ENCODE data around the gene TM4SF18. TPM values are rescaled to one million over a fixed set of nuclear protein-coding genes. Genes with fewer than 3 reads are reported as not detected.
A peak's percentile ranks its signal among the peaks of the same experiment; 100 is the strongest.

The TM4SF18 gene
- total RNA-seq, 1 donor from 2014 or later, result 13.4 TPM

GRCh38 chr3:149353581-149354184 lies 20.2 kb upstream of the TM4SF18 start:
- intact Hi-C loops (cut with DNase I), result no loop called here
- H3K4me3 ChIP-seq, result no peak overlapping the region
- TF ChIP-seq CTCF (IDR thresholded peaks at IDR 0.05), result no peak
- H3K27me3 ChIP-seq, result no peaks in the 10 kb centered on the region
- H3K4me1 ChIP-seq, result peaks cover 7% of the 10 kb centered on the region
- DNase-seq (no peak), ATAC-seq (no peak)
- no peaks in the 10 kb centered on the region for H3K36me3 ChIP-seq
- H3K27ac ChIP-seq, result peak overlapping the region; percentile 14
- no peaks in the 10 kb centered on the region for H3K9me3 ChIP-seq

- Histone ChIP-seq H3K27me3 (no peaks in the 10 kb centered on the region), H3K4me1 (peaks cover 7% of the 10 kb centered on the region), H3K36me3 (no peaks in the 10 kb centered on the region), H3K27ac (no peak overlapping the region), H3K9me3 (no peaks in the 10 kb centered on the region), H3K4me3 (no peak overlapping the region)
- peak; percentile 84 for DNase-seq
- intact Hi-C loops (cut with DNase I), result no loop called here
- TF ChIP-seq CTCF (IDR thresholded peaks at IDR 0.05), result peak; percentile 74
- peak; percentile 98 for ATAC-seq
Observed at GRCh38 chr3:149352556-149352955, 19.1 kb upstream of the TM4SF18 start.

- H3K9me3 ChIP-seq, result no peaks in the 10 kb centered on the region
- no peak for TF ChIP-seq CTCF (IDR thresholded peaks at IDR 0.05)
- DNase-seq (no peak), ATAC-seq (no peak)
- H3K4me3 ChIP-seq, result no peak overlapping the region
- H3K27ac ChIP-seq, result no peak overlapping the region
- intact Hi-C loops (cut with DNase I), result no loop called here
- no peaks in the 10 kb centered on the region for H3K27me3 ChIP-seq
- no peaks in the 10 kb centered on the region for H3K36me3 ChIP-seq
- peaks cover 15% of the 10 kb centered on the region for H3K4me1 ChIP-seq
Observed at GRCh38 chr3:149343951-149344350, 10.5 kb upstream of the TM4SF18 start.

- peak; percentile 40 for ATAC-seq
- intact Hi-C loops (cut with DNase I), result no loop called here
Observed at GRCh38 chr3:149342413-149343380, 9.3 kb upstream of the TM4SF18 start.

More at GRCh38 chr3:149342413-149343380, 9.3 kb upstream of the TM4SF18 start:
- H3K27ac ChIP-seq, result no peak overlapping the region
- TF ChIP-seq CTCF (IDR thresholded peaks at IDR 0.05), result no peak
- no peaks in the 10 kb centered on the region for H3K27me3 ChIP-seq
- H3K9me3 ChIP-seq, result no peaks in the 10 kb centered on the region
- no peaks in the 10 kb centered on the region for H3K36me3 ChIP-seq
- DNase-seq, result no peak
- no peak overlapping the region for H3K4me3 ChIP-seq
- peaks cover 15% of the 10 kb centered on the region for H3K4me1 ChIP-seq
